NCI-H1417 treated with DMSO at 0.1 percent for 48 hours (cell line): ENCODE results near the gene NOP14.

Experiments used
- DNase-seq: peaks from one replicate; lab custom pipeline; 2025; lab: John Stamatoyannopoulos, UW

Gene NOP14

DNA sequence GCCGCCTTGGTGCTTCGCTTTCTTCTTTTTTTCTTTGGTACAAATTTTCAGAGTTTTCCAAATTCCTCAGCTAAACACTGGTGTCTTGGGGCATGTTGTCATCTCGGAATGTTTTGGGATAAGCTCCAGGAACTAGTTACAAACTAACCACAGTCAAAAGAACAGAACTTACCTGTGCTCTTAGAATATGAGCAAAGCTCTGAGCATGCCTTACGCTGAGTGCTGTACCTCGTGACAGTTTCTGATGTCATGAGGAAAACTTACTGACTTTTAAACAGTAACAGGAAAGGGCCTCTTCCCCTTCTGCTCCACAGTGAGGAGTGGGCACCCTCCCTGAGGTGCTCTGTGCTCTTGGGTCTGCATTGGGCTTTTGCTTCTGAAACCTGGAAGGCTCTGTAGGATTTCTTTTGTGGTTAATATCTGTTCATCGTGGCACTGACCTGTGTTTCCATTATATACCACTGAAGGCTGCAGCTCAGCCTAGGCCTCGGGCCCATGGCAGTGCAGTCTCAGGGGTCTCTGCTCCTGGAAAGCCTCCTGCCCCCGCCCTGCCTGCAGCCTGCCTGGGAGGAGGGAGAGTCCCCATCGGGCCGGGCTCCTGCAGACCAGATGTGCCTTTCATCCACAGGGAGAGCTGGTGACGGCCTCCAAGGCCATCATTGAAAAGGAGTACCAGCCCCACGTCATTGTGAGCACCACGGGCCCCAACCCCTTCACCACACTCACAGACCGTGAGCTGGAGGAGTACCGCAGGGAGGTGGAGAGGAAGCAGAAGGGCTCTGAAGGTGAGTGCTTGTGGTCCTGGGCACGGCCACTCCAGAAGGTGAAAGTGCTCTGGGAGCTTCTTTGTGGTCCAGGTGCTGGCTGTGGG is 48.7 kb downstream of the NOP14 start:
- no peak for DNase-seq

- DNase-seq: no peak
These were observed 50.0 kb downstream of the NOP14 start for GRCh38 chr4:2913168-2913567.

DNA sequence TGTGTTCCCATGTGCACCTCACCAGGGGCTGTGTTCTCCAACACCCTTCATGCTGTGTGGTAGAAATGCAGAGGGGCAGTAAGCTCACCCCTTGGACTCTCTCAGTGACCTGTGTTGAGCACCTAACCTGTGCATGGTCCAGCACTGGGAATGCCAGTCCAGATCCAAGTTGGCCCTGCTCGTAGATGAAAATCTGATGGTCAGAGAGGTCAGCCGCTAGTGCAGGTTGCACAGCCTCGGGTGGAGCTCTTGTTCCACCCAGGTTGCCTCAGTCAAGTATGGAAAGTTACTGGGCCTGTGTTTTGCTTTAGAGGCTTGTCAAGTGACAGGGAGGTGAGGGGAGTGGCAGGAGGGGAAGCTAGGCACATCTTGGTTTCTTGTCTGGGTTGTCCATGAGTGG is 51.3 kb downstream of the NOP14 start:
- no peak for DNase-seq

- no peak for DNase-seq
These were observed 52.8 kb downstream of the NOP14 start for GRCh38 chr4:2910409-2910808.

DNA sequence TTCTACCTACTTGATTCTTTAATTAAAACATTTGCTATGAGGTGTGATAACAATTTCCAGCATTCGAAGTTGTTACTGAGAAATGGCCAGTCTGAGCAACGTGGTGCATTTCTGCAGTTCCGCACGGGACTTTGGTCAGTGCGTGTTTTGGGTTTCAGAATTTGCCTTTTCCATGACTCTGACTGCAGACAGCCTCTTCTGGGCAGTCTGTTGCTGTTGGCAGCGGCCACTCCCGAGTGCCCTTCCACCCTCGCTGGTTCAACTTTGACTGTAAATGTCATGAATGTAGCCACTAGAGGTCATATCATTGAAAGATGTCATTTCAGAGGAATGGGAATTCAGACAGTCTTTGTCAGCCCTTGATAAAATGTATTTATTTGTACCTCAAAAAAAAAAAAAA is 53.6 kb downstream of the NOP14 start:
- DNase-seq: no peak

DNA sequence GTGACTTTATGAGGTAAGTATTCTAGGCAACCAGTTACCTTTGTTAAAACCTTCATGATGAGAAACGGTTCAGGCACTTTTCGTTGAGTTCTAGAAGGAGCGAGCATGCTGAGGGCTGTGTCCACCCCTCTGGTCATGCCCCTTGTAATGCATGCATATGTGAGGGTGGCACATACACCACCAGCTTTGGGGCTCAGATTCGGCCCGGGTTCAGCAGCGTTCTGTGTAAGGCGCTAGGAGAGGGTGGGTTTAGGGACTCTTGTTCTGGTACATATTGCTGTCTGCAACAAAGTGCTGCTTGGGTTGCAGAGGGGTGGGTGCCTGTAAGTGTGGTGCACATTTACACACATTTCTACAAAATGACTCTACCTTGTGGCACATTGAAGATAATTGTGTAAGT is 54.5 kb downstream of the NOP14 start:
- no peak for DNase-seq

DNA sequence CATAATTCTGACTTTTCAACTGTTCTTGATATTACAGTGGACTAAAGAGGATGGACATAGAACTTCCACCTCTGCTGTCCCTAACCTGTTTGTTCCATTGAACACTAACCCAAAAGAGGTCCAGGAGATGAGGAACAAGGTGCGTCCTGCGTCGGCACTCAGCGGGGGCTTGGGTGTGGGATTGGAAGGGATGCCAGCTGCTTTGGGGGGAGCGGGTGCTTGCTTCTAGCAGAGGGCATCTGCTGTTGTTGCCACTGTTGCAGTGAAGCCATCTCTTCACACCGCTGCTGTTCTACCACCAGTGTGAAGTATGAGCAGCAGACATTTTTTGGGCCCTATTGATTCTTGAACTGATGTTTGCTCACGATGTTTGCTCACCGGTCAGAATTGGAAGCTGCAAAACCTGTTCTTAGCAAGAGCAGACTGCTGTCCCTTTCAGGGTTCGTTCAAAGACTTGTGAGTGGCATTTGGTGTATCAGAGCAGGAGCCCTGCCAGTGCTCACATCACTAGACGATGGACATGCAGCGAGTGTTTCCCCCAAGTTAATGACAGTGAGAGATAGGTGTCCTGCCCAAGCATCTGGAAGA is 55.4 kb downstream of the NOP14 start:
- peak; percentile 23 for DNase-seq

DNA sequence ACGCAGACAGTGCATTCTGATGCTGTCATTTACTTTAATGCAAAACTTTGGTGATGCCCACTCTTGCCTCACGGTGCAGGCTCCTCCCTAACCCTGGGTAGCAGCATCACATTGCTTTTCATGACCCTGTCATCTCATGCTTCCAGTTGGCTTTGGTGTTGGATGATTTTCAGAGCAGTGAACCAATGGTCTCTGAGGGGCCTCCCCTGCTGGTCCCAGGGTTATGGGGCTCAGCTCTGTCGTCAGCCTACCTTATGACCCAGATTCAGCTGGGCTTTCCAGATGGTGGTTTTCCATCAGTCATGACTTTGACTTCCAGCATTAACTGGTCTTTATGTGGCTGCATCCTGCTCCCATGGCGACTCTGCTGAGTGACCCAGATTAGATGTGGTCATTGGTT is 56.0 kb downstream of the NOP14 start:
- no peak for DNase-seq

GRCh38 chr4:2906218-2906617 is 57.0 kb downstream of the NOP14 start:
- DNase-seq: no peak

DNA sequence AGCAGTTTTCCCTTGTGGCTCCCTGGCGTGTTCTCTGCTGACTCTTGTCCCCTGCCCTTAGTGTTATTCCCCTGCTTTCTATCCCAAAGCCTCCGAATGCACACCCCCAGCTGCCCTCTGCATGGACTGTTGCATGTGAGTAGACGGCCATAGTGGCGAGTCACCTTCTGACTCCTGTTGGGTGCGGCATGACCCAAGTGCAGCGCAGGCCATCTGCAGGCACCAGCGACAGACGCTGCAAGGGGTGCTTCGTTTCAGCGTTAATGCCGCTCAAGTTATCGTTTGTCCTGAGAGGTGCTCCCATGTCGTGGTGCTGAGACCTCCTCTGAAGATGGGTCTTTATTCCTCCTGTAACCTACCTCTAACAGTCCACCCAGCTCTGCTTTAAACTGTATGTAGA is 57.7 kb downstream of the NOP14 start:
- DNase-seq: no peak

DNA sequence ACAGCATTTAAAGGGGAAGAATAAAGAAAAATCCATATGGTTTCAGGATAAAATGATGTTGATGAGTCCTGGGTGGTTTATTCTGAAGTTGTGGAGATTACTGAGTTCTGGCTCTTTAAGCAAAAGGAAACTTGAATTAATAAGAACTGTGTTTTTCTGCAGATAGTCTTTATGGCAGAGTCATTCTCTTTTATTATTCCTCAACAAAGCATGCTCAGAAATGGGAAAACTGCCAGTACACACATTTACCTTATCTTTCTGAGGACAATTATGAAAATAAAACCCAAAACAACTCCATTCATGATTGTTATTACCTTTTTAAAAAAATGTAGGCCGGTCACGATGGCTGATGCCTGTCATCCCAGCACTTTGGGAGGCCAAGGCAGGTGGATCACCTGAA is 61.1 kb downstream of the NOP14 start:
- no peak for DNase-seq

- no peak for DNase-seq
These were observed 62.0 kb downstream of the NOP14 start for GRCh38 chr4:2901186-2901585.

DNA sequence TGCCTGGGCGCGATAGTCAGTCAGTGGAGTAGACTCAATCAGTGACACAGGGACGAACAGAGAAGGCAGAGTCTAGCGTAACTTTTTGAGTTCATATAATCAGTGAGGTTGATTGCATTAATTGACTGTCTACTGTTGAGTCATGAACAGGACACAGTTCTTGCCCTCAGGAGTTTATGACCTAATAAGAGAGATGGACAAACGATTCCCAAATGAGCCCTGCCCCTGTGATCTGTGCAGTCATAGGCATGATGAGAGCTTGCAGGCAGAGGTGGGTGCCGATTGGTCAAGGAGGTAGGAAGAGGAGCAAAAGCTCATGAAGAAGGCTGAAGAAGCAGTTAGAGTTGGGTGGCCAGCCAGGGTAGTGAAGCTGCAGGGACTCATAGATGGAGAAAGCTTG is 62.5 kb downstream of the NOP14 start:
- no peak for DNase-seq

- no peak for DNase-seq
These were observed 65.2 kb downstream of the NOP14 start for GRCh38 chr4:2898001-2898400.

DNA sequence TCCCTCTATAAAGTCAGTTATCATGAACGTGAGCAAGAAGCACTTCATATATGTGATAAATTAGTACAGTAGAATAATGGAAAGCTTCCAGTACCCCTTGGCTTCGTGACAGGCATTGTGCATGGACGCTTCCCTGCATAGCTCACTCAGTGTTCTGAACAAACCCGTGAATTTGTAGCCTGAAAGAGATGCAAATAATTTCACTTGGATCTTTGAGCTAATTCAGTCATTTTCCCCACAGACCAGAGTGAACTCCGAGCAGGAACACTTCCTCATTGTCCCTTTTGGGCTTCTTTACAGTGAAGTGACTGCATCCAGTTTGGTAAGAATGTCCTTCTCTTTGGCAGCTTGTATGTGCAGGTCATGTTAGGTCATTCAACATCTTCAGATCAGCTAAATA is 69.4 kb downstream of the NOP14 start:
- no peak for DNase-seq

GRCh38 chr4:2891294-2891693 is 71.9 kb downstream of the NOP14 start:
- no peak for DNase-seq

- DNase-seq: no peak
These were observed 74.3 kb downstream of the NOP14 start for GRCh38 chr4:2888886-2889285.
